Activated naive CD4-positive, alpha-beta T cell treated with Interleukin-2 at 50 U/mL for 16 hours (primary cell): ENCODE results near the gene CDC42BPA.
"Not testable (repeated sequence)": the region's sequence is repeated elsewhere in the genome, so short reads cannot be mapped to it uniquely, and the experiment has no call there.

Experiments
- DNase-seq: peaks from one replicate; pipeline ENCODE4 v3.0.0-alpha.2; 2020

Gene CDC42BPA

GRCh38 chr1:227197064-227197463 lies 121.2 kb downstream of the CDC42BPA start:
- DNase-seq: no peak

GRCh38 chr1:227192163-227192562 lies 126.1 kb downstream of the CDC42BPA start:
- DNase-seq: peak; percentile 40

DNA sequence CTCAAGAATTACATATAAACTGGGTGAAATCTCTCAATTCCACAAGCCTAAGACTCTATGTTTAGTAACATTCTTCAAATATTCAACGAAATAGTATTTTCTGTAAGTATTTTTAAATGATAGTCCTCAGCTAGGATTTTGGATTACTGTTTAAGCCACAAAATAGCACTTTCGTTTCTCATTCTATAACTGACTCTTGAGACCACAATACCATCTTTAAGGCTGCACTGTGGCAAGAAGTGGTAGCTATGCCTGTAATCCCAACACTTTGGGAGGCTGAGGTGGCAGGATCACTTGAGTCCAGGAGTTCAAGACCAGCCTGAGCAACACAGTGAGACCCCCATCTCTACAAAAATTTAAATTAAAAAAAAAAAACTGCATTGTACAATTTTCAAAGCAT lies 126.7 kb downstream of the CDC42BPA start:
- DNase-seq: no peak

DNA sequence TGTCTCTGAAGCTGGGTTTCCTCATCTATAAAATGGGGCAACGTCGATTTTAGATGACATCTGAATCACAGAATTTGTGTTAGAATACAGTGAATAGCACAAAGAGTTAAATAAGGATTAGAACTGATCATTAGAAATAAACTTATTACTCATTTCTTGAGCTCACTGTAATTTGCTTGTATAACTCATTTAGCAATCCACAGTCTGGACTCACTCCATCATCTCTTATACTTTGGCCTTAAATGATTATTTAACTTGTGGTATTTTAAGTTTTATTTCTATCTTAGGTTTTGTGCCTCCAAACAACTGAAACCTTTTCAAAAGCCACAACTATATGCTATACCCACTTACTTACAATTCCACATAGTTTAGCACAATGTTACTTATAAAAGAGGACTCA lies 128.0 kb downstream of the CDC42BPA start:
- DNase-seq: no peak

DNA sequence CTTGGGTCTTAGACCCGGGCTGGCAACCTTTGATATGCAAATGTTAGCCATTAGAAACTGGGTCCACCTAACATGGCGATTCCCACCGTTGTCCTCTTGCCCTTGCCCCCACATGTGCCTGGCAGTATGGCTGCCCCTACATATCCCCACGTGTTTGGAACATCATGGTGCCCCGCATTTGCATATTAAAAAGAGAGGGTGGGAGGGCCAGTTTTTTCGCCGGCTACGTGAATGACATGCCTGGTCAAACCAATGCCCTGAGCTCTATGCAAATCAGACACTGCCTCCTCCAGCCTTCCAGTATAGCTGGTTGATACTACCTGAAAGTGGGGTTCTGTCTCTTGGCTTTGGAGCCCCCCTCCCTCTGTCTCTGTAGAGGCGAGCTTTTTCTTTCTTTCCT lies 133.0 kb downstream of the CDC42BPA start:
- DNase-seq: no peak

DNA sequence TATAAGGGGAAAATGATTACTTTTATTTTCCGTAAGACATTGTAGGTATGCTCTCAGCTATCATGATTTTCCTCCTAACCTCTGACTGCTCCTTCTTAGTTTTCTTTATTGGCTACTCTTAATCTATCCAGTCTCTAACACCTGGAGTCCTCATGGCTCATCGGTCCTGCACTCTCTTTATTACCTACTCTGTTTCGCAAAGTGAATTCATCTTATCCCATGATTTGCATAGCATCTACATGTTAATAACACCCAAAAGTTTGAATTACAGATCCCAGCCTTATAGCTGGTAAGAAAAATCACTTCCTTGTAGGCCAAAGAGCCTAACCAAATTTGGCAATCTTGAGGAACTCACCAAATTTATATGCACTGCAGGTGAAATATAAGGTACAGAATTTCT lies 136.3 kb downstream of the CDC42BPA start:
- no peak for DNase-seq

- no peak for DNase-seq
Measured at GRCh38 chr1:227175611-227176010, 142.7 kb downstream of the CDC42BPA start.

GRCh38 chr1:227174164-227174563 lies 144.1 kb downstream of the CDC42BPA start:
- no peak for DNase-seq

GRCh38 chr1:227170361-227171166 lies 147.7 kb downstream of the CDC42BPA start:
- no peak for DNase-seq

DNA sequence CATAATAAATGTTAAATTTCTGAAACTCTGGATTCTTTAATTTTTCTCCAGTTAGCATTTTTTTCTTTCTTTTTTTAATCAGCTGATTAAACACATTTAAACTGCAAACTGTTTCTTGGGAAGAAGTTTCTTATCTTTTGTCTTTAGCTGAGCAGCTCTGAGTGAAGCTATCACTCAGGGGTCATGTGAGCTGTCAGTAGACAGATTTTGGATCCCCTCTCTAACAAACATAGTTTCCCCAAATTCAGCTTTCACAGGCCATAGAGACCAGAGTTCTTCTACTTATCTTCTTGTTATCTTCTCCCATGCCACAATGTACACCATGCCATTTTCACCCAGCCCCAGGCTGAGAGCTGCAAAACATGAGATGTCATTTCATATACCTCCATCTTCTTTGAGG lies 148.9 kb downstream of the CDC42BPA start:
- DNase-seq: no peak

GRCh38 chr1:227167276-227168101 lies 150.8 kb downstream of the CDC42BPA start:
- DNase-seq: no peak

DNA sequence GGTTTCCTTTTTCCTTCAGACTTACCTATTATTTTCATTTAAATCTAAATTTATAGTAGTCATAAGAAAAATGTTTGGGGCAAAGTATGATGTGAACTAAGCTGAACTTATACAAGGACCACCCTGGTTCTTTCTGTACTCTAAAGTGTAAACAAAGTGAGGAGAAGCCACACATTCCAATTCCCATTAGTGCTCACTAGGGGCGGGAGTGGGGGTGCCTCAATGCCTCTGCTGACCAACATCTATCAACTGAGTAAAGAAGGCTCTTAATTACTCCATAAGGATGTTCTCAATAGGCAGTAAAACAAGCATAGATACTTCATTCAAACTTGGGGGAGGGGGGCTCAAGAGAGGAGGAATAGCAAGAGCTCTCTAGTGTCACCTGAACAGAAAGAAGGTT lies 151.7 kb downstream of the CDC42BPA start:
- DNase-seq: no peak

DNA sequence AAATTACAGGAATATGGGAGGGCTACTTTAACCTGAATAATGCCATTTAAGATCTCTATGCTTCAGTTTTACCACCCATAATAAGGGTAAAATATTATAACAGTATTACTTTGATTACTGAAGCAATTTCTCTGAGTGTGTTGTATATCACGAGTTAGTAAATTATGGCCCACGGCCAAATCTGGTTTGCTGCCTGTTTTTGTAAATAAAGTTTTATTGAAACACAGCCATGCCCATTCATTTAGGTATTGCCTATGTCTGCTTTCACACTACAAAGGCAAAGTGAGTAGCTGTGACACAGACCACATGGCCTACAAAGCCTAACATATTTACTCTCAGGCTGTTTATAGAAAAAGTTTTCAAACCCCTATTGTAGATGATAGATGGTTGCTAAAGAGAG lies 156.8 kb downstream of the CDC42BPA start:
- DNase-seq: no peak

DNA sequence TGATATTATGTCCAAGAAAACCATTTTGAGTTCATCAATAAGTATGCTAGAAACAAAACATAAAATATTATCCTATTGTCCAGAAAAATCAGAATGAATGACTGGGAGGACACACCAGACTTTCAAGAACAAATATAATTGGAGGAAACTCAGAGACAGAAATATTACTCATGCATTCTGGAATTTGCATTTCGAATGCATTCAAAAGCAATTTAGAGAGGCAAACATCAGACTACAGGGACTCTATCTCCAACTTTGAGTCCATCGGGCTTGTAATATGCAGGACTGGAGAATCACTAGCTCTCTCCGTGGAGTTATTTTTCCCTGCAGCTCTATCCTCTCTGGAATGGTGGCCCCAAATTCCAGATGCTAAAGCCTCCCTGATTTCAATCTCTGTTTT lies 161.8 kb downstream of the CDC42BPA start:
- DNase-seq: no peak

GRCh38 chr1:227155688-227156087 lies 162.6 kb downstream of the CDC42BPA start:
- no peak for DNase-seq

DNA sequence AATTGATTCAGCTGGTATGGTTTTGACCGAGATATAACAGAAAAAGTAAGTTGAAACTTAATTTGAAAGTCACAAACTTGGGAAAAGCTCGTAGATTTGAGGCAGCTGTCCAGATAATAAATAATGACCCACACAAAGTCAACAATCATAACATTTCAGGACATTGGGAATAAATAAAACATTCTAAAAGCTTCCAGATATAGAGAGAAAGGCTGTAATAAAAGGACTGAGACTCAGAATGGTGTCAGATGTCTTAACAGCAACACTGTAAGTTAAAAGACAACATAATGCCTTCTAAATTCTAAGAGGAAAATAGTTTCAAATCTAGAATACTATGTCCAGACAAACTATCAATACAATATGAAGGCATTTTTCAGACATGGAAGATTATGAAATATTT lies 163.3 kb downstream of the CDC42BPA start:
- no peak for DNase-seq

DNA sequence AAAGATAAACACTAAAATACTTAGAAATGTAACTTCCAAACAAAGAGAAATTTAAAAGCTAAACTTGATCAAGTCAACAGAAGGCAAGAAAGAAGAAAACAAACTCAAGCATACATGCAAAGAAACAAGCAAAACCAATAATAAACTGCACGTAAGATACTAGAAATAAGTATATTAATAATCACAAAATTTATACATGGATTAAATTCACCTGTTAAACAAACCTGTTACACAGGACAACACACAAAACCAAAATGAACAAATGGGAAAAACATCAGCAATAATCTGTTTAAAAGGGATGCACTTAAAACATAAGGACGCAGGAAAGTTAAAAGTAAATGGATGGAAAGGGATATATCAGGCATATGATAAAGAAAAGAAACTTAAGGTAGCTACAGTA lies 165.8 kb downstream of the CDC42BPA start:
- DNase-seq: no peak

DNA sequence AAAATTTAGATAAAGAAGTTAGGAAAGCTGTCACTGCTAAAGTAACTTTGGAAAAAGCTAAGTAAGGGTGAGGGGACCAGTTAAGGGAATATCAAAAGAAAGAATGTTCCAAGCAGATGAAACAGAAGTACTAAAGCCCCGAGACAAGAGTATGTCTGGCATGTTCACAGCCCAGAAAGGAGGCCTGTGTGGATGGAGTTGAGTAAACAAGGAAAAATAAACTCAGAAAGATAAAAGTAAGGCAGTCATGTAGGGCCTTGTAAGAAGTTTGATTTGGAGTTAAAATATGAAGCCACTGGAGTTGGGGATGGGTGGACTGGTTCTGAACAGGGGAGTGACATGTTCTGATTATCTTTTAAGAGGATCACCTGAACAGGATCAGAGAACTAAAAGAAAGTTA lies 177.9 kb downstream of the CDC42BPA start:
- no peak for DNase-seq

DNA sequence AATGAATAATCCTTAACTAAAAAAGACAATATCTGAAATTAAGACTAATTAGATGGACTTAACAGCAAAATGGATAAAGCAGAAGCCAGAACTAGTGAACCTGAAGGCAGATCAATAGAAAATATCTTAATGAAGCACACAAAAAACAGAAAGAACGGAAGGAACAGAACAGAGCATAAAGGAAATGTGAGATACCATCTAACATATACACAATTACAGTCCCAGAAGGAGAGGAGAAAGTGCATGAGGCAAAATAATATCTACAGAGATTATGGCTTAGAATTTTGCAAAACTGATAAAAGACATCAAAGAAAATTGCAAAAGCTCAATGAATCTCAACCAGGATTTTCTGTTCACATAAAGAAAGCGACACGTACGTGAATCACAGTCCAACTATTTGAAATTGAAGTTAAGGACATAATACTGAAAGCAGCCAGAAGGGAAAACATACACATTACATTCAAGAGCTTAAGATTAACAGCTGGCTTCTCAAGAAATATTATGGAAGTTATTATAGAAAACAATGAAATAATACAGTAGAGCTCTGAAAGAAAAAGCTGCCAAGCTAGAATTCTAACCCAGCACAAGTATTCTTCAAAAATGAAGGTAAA lies 182.0 kb downstream of the CDC42BPA start:
- no peak for DNase-seq

GRCh38 chr1:227134686-227135314 lies 183.5 kb downstream of the CDC42BPA start:
- DNase-seq: no peak

DNA sequence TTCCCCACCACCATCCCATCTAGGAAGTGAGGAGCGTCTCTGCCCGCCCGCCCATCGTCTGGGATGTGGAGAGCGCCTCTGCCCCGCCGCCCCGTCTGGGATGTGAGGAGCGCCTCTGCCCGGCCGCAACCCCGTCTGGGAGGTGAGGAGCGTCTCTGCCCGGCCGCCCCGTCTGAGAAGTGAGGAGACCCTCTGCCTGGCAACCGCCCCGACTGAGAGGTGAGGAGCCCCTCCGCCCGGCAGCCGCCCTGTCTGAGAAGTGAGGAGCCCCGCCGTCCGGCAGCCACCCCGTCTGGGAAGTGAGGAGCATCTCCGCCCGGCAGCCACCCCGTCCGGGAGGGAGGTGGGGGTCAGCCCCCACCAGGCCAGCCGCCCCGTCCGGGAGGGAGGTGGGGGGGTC lies 185.6 kb downstream of the CDC42BPA start:
- DNase-seq: not testable (repeated sequence)

DNA sequence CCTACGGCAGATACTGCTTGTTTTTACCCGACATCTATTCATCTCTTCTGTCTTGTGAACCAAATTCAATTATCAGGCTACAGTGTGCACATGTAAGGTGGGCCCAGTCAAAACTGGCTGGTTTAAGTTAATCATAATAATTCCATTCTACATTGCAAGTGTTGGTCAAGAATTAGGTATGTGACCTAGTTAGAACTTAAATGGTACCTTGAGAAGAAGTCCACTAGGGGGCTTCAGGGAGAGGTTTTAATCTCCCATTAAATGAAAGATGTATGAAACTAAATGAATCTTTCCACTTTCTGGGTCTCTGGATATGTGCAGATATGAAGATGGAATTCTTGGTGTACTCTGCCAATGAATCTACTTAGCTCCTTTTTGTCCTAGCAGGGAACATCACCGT lies 187.1 kb downstream of the CDC42BPA start:
- DNase-seq: no peak

DNA sequence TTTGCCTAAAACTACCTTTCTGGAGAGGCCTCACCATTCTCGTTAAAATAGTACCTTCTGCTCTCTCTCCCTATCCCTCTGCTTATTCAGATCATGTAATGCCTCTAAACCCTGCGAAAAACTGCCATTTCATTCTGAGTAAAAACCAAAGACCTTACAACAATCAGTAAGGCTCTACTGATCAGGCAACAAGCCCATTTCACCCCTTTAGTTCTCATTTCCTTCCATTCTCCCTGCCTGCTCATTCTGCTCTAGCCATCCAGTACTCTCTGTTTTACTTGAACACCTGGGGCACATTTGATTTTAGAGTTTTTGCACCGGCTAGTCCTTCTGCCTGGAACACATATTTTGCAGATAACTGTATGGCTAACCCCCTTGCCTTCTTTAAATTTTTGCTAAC lies 190.4 kb downstream of the CDC42BPA start:
- DNase-seq: no peak
